HCT116 (cell line): Measurements from ENCODE around the gene SOCS4. TPM values are rescaled to one million over a fixed set of nuclear protein-coding genes. Genes with fewer than 3 reads are reported as not detected.

ENCODE experiments used
- ATAC-seq: fragments of 200-7000 bp; cut with Tn5 transposase; 2 replicates; pipeline ENCODE4 v1.9.1; 2020; ENCODE audit warnings: mild to moderate bottlenecking, moderate library complexity
- BruUV-seq: library from RNA; stranded (reverse); fragments of 400-500 nt; replicated peaks from 2 replicates; lab custom pipeline; 2021; lab: Mats Ljungman, UMichigan
- CTCF ChIA-PET: fragments of 300-600 bp; sonication (Branson Sonifier 250); formaldehyde crosslinking; loops from one replicate; lab custom pipeline; 2021; ENCODE audit warnings: antibody characterized with exemption; lab: Charles Lee
- POLR2A ChIA-PET: fragments of 300-600, 350-600 bp; sonication (Branson Sonifier 250); formaldehyde crosslinking; loops from one replicate; lab custom pipeline; 2021; ENCODE audit warnings: antibody characterized with exemption; lab: Charles Lee
- RAD21 ChIA-PET, 2 experiments: fragments of 300-600 bp; sonication (Branson Sonifier 250); formaldehyde crosslinking; loops; one replicate each; lab custom pipeline; 2023; ENCODE audit warnings: low total read pairs in 2 of 2; ENCODE audit not compliant: uncharacterized antibody in 2 of 2, unreplicated experiment in 2 of 2, low non-redundant PET in 1 of 2; lab: Charles Lee
- DNase-seq: peaks from one replicate; pipeline ENCODE4 v3.0.0-alpha.2; 2010; ENCODE audit warnings: low read depth, low spot score
- H2AFZ ChIP-seq: fragments of 200-600 bp; shearing (Covaris generic), sonication (generic); 2 replicates; pipeline ENCODE4 v1.6.1; 2017; ENCODE audit warnings: low read depth, mixed run types, mixed read lengths, antibody characterized with exemption, low read length; ENCODE audit not compliant: poor library complexity, severe bottlenecking
- H3K27ac ChIP-seq: 2 replicates; pipeline ENCODE4 v1.5.1; 2012; ENCODE audit warnings: low read depth, low read length
- H3K27me3 ChIP-seq: fragments of 200-600 bp; sonication (generic); 2 replicates; pipeline ENCODE4 v1.6.1; 2016; ENCODE audit warnings: mixed run types, low read length, mixed read lengths; ENCODE audit not compliant: insufficient read depth
- H3K36me3 ChIP-seq, 2 experiments: fragments of 200-500 bp in 1 of 2; fragments of 200-600 bp in 1 of 2; sonication (Bioruptor generic) in 1 of 2; sonication (generic) in 1 of 2; 2 replicates each; pipeline versions ENCODE4 v1.5.1 to v1.6.1; 2014 to 2016; ENCODE audit warnings: low read length in 2 of 2, inconsistent platforms in 1 of 2, mixed read lengths in 1 of 2, mixed run types in 1 of 2; ENCODE audit not compliant: insufficient read depth in 2 of 2, control insufficient read depth in 1 of 2
- H3K4me1 ChIP-seq, 2 experiments: fragments of 200-600 bp in 1 of 2; sonication (generic) in 1 of 2; 2 replicates each; pipeline versions ENCODE4 v1.5.1 to v1.6.1; 2012 to 2017; ENCODE audit warnings: low read length in 2 of 2, inconsistent platforms in 1 of 2, mild to moderate bottlenecking in 1 of 2, mixed read lengths in 1 of 2, mixed run types in 1 of 2, moderate library complexity in 1 of 2; ENCODE audit not compliant: insufficient read depth in 2 of 2, control insufficient read depth in 1 of 2
- H3K4me2 ChIP-seq: fragments of 200-600 bp; sonication (generic); 2 replicates; pipeline ENCODE4 v1.6.1; 2017; ENCODE audit warnings: mixed run types, low read length, mixed read lengths
- H3K4me3 ChIP-seq, 2 experiments: fragments of 200-600 bp in 1 of 2; sonication (generic) in 1 of 2; replicated peaks in 1 of 2; 2 replicates each; pipeline ENCODE4 v1.5.1; 2011 to 2016; ENCODE audit warnings: low read length in 2 of 2, control low read depth in 1 of 2, low read depth in 1 of 2, mild to moderate bottlenecking in 1 of 2, mixed read lengths in 1 of 2, mixed run types in 1 of 2
- H3K79me2 ChIP-seq: fragments of 200-600 bp; sonication (generic); 2 replicates; pipeline ENCODE4 v1.6.1; 2017; ENCODE audit warnings: mild to moderate bottlenecking, mixed run types, low read length, moderate library complexity, mixed read lengths; ENCODE audit not compliant: insufficient read depth
- H3K9ac ChIP-seq: fragments of 200-600 bp; sonication (generic); 2 replicates; pipeline ENCODE4 v1.6.1; 2016; ENCODE audit warnings: low read length, mixed read lengths
- H3K9me2 ChIP-seq: fragments of 200-600 bp; sonication (generic), shearing (Covaris generic); 2 replicates; pipeline ENCODE4 v1.6.1; 2017; ENCODE audit warnings: mixed run types, mild to moderate bottlenecking, moderate library complexity; ENCODE audit not compliant: insufficient read depth
- H3K9me3 ChIP-seq, 2 experiments: fragments of 200-500 bp in 1 of 2; fragments of 200-600 bp in 1 of 2; sonication (Bioruptor generic) in 1 of 2; sonication (generic) in 1 of 2; 2 replicates each; pipeline ENCODE4 v1.6.1; 2014 to 2017; ENCODE audit warnings: low read length in 2 of 2, mixed read lengths in 2 of 2, inconsistent platforms in 1 of 2, low read depth in 1 of 2, mild to moderate bottlenecking in 1 of 2, mixed run types in 1 of 2, moderate library complexity in 1 of 2; ENCODE audit not compliant: control insufficient read depth in 1 of 2, insufficient read depth in 1 of 2
- H4K20me1 ChIP-seq: fragments of 200-600 bp; sonication (generic), shearing (Covaris generic); 2 replicates; pipeline ENCODE4 v1.6.1; 2017; ENCODE audit warnings: mixed run types, mild to moderate bottlenecking, moderate library complexity; ENCODE audit not compliant: insufficient read depth
- CBX3 ChIP-seq: IDR thresholded peaks from 2 replicates; pipeline ENCODE4 v1.6.1; 2012; ENCODE audit warnings: low read depth
- CEBPB ChIP-seq: IDR thresholded peaks from 2 replicates; pipeline ENCODE4 v1.6.1; 2012; ENCODE audit warnings: low read depth
- EGR1 ChIP-seq: IDR thresholded peaks from 2 replicates; pipeline ENCODE4 v1.6.1; 2012; ENCODE audit warnings: low read depth
- JUND ChIP-seq: IDR thresholded peaks from 2 replicates; pipeline ENCODE4 v1.6.1; 2012
- MAX ChIP-seq: IDR thresholded peaks from 2 replicates; pipeline ENCODE4 v1.6.1; 2012
- POLR2A ChIP-seq: IDR thresholded peaks from 2 replicates; pipeline ENCODE4 v1.7.0; 2011; ENCODE audit warnings: borderline replicate concordance; ENCODE audit not compliant: insufficient read depth, insufficient read length; ENCODE audit errors: extremely low read depth
- POLR2AphosphoS5 ChIP-seq: IDR thresholded peaks from 2 replicates; pipeline ENCODE4 v1.6.1; 2011; ENCODE audit warnings: mild to moderate bottlenecking, low read depth, low read length, moderate library complexity
- REST ChIP-seq: IDR thresholded peaks from 2 replicates; pipeline ENCODE4 v1.6.1; 2012; ENCODE audit warnings: low read depth
- TCF7L2 ChIP-seq: IDR thresholded peaks from 2 replicates; pipeline ENCODE4 v1.7.0; 2011; ENCODE audit warnings: borderline replicate concordance, inconsistent platforms; ENCODE audit not compliant: insufficient read depth, insufficient read length; ENCODE audit errors: extremely low read depth
- YY1 ChIP-seq: IDR thresholded peaks from 2 replicates; pipeline ENCODE4 v1.6.1; 2011; ENCODE audit warnings: low read length, low read depth, moderate library complexity, mild to moderate bottlenecking; ENCODE audit not compliant: insufficient replicate concordance; ENCODE audit errors: extremely low read depth
- ZBTB33 ChIP-seq: IDR thresholded peaks from 2 replicates; pipeline ENCODE4 v1.6.1; 2011; ENCODE audit warnings: mild to moderate bottlenecking, low read length, moderate library complexity; ENCODE audit not compliant: insufficient replicate concordance; ENCODE audit errors: extremely low read depth
- ZFX ChIP-seq: fragments of 450-650 bp; IDR thresholded peaks from 2 replicates; pipeline ENCODE4 v1.6.1; 2017
- intact Hi-C: fragments of 100-400 bp; cut with micrococcal nuclease; formaldehyde crosslinking; loops from 2 replicates; pipeline ENCODE4 v1.10.0; 2022
- total RNA-seq: library from RNA; stranded (reverse); gene quantifications from one replicate; pipeline ENCODE4 v1.2.1, GENCODE V29; 2021; ENCODE audit not compliant: unreplicated experiment

SOCS4 gene
- total RNA-seq, 1 experiment from 2014 or later = 23.7 TPM

- Histone ChIP-seq H2AFZ (no peak overlapping the region), H3K9me3 (no peaks in the 10 kb centered on the region), H3K4me2 (no peak overlapping the region), H3K27me3 (no peaks in the 10 kb centered on the region), H3K9ac (no peak overlapping the region), H3K79me2 (peaks cover 34% of the 10 kb centered on the region), H4K20me1 (no peaks in the 10 kb centered on the region), H3K4me3 (no peak overlapping the region), H3K4me1 (peaks cover 0 to 2% of the 10 kb centered on the region in 2 experiments; a peak in 1 of 4 replicates), H3K36me3 (peaks cover 14% of the 10 kb centered on the region in 2 experiments; a peak in 3 of 4 replicates), H3K27ac (no peak overlapping the region), H3K9me2 (no peaks in the 10 kb centered on the region)
- CTCF ChIA-PET = no interaction called here
- no TSS peak for BruUV-seq
- no peak for DNase-seq
- ATAC-seq = no peak
- POLR2A ChIA-PET = interaction anchor here (2.1 kb wide), 1 partner anchor 16 kb away, joined by 5 read pairs; the partner anchor contains the start of genes SOCS4 and WDHD1
- intact Hi-C loops = no loop called here
- no peak for TF ChIP-seq MAX
- no peak for TF ChIP-seq POLR2AphosphoS5
- TF ChIP-seq ZBTB33 = no peak
- no peak for TF ChIP-seq CBX3
- no peak for TF ChIP-seq CEBPB
- no peak for TF ChIP-seq YY1
- TF ChIP-seq REST = no peak
- TF ChIP-seq TCF7L2 = no peak
- no peak for TF ChIP-seq JUND
- no peak for TF ChIP-seq EGR1
- TF ChIP-seq POLR2A = no peak
- TF ChIP-seq ZFX = no peak
- RAD21 ChIA-PET = no interaction called here
These were observed 16.5 kb downstream of the SOCS4 start for GRCh38 chr14:55043528-55043927.
